Panc1 (cell line): ENCODE data around the gene TBC1D22A.

Experiments
- POLR2AphosphoS5 ChIP-seq: IDR thresholded peaks from 2 replicates; pipeline ENCODE4 v1.6.1; 2012; ENCODE audit warnings: mild to moderate bottlenecking, low read depth, low read length, moderate library complexity
- REST ChIP-seq, 2 experiments: IDR thresholded peaks; 2 replicates each; pipeline ENCODE4 v1.6.1; 2011 to 2012; ENCODE audit warnings: low read depth in 2 of 2, control low read depth in 1 of 2, low read length in 1 of 2, mild to moderate bottlenecking in 1 of 2, moderate library complexity in 1 of 2; ENCODE audit not compliant: insufficient read depth in 1 of 2
- TF ChIP-seq, protein P1 (sequence below): fragments of 450-650 bp; IDR thresholded peaks from 2 replicates; pipeline ENCODE4 v1.5.1; 2017; ENCODE audit warnings: mild to moderate bottlenecking

GRCh38 chr22:46726066-46726985, 36.1 kb upstream of the TBC1D22A start:
- TF ChIP-seq, protein P1, sequence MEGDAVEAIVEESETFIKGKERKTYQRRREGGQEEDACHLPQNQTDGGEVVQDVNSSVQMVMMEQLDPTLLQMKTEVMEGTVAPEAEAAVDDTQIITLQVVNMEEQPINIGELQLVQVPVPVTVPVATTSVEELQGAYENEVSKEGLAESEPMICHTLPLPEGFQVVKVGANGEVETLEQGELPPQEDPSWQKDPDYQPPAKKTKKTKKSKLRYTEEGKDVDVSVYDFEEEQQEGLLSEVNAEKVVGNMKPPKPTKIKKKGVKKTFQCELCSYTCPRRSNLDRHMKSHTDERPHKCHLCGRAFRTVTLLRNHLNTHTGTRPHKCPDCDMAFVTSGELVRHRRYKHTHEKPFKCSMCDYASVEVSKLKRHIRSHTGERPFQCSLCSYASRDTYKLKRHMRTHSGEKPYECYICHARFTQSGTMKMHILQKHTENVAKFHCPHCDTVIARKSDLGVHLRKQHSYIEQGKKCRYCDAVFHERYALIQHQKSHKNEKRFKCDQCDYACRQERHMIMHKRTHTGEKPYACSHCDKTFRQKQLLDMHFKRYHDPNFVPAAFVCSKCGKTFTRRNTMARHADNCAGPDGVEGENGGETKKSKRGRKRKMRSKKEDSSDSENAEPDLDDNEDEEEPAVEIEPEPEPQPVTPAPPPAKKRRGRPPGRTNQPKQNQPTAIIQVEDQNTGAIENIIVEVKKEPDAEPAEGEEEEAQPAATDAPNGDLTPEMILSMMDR, result no peak
- no peak for TF ChIP-seq REST (IDR thresholded peaks at IDR 0.05; ENCODE audit: insufficient read depth in 1 of 2, low read depth in 2 of 2, low read length in 1 of 2)
- TF ChIP-seq POLR2AphosphoS5, result no peak
